CD4-positive, alpha-beta T cell treated with Interleukin-15 for 4 hours (primary cell): ENCODE measurements around the gene XKR3.
"Not testable (repeated sequence)": the region's sequence is repeated elsewhere in the genome, so short reads cannot be mapped to it uniquely, and the experiment has no call there.

Experiments
- DNase-seq: peaks from one replicate; pipeline ENCODE4 v3.0.0-alpha.2; 2020; ENCODE audit warnings: low spot score

XKR3 gene

GRCh38 chr22:16747266-16748159 lies 77.7 kb downstream of the XKR3 start:
- DNase-seq = not testable (repeated sequence)

GRCh38 chr22:16734271-16734670 lies 90.9 kb downstream of the XKR3 start:
- DNase-seq = not testable (repeated sequence)
